Measurements from ENCODE around the gene KRIT1. TPM values are rescaled to one million over a fixed set of nuclear protein-coding genes. Genes with fewer than 3 reads are reported as not detected.
"Not testable (repeated sequence)": the region's sequence is repeated elsewhere in the genome, so short reads cannot be mapped to it uniquely, and the experiment has no call there.

The KRIT1 gene
- total RNA-seq, 1 donor from 2014 or later, result 30.7 TPM

DNA sequence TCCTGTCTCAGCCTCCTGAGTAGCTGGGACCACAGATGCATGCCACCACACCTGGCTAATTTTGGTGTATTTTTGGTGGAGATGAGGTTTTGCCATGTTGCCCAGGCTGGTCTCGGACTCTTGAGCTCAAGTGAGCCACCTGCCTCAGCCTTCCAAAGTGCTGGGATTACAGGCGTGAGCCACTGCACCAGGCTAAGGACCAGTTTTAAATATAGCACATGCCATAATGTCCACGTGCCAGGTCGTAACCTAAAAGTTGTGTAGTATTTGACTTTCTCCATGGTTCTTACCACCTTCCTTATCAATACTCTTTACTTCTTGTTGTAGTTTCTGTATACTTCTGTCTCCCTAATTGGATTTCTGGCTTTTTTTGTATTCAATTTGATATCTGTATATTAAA lies 13.3 kb upstream of the KRIT1 start:
- no peak for DNase-seq
- Histone ChIP-seq H3K36me3 (peaks cover 2% of the 10 kb centered on the region), H3K27me3 (ENCODE audit: low read depth) (no peaks in the 10 kb centered on the region), H3K9me3 (replicated peaks) (peaks cover 13% of the 10 kb centered on the region), H3K27ac (replicated peaks) (no peak overlapping the region), H3K4me3 (no peak overlapping the region), H3K4me1 (peaks cover 44% of the 10 kb centered on the region)
- TF ChIP-seq CTCF (IDR thresholded peaks at IDR 0.05; ENCODE audit: borderline replicate concordance), result no peak
- intact Hi-C loops (cut with micrococcal nuclease), result no loop called here

DNA sequence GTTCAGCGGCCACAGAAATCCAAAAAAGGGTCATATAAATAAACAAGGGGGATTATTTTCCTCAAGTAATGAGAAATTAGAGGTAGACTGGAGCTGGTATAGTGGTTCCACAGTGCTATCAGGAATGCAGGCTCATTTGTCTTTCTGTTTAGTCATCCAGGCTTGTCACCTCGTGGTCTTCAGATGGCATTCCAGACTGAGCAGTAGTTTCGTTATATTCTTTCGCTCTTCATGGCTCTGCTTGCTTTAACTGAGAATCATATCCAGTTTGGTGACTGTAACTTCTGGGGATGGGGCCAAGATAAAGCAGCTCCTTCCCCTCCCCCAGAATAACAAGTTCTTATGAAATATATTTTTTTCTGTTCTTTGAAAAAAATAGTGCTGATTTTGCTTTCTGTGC lies 9.6 kb upstream of the KRIT1 start:
- intact Hi-C loops (cut with micrococcal nuclease), result no loop called here
- H3K4me3 ChIP-seq, result no peak overlapping the region
- no peak overlapping the region for H3K27ac ChIP-seq (replicated peaks)
- peaks cover 76% of the 10 kb centered on the region for H3K4me1 ChIP-seq
- peaks cover 3% of the 10 kb centered on the region for H3K9me3 ChIP-seq (replicated peaks)
- TF ChIP-seq CTCF (IDR thresholded peaks at IDR 0.05; ENCODE audit: borderline replicate concordance), result no peak
- H3K36me3 ChIP-seq, result no peaks in the 10 kb centered on the region
- no peak for DNase-seq
- no peaks in the 10 kb centered on the region for H3K27me3 ChIP-seq (ENCODE audit: low read depth)

GRCh38 chr7:92254800-92255199 lies 9.1 kb upstream of the KRIT1 start:
- H3K27ac ChIP-seq (replicated peaks); H3K4me3 ChIP-seq; H3K36me3 ChIP-seq; H3K27me3 ChIP-seq (ENCODE audit: low read depth); DNase-seq; intact Hi-C loops (cut with micrococcal nuclease); H3K9me3 ChIP-seq (replicated peaks): not testable (repeated sequence)
- peaks cover 72% of the 10 kb centered on the region for H3K4me1 ChIP-seq

- TF ChIP-seq CTCF (IDR thresholded peaks at IDR 0.05; ENCODE audit: borderline replicate concordance), result no peak
- Histone ChIP-seq H3K27ac (replicated peaks) (no peak overlapping the region), H3K36me3 (no peaks in the 10 kb centered on the region), H3K4me3 (no peak overlapping the region), H3K27me3 (ENCODE audit: low read depth) (no peaks in the 10 kb centered on the region), H3K4me1 (peaks cover 63% of the 10 kb centered on the region), H3K9me3 (replicated peaks) (peaks cover 3% of the 10 kb centered on the region)
- no peak for DNase-seq
- intact Hi-C loops (cut with micrococcal nuclease), result no loop called here
Measured at GRCh38 chr7:92253251-92253650, 7.5 kb upstream of the KRIT1 start.

DNA sequence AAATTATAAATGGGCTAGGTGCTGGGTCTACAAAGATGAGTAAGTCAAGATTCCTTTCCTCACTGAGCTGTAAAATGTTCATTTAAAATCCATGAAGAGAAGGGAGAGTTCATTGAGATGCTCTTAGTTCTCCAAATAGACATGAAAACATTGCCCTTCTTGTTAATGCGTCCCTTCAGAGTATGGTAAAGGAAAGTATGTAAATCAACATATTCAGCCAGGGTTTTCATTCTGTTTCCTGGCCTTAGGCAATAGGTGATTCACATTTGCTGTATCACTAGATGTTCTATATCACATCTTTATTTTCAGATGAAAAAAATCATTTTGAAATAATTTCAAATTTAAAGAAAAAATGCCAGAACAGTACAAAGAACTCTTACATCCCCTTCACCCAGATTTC lies 5.5 kb upstream of the KRIT1 start:
- intact Hi-C loops (cut with micrococcal nuclease), result no loop called here
- Histone ChIP-seq H3K36me3 (no peaks in the 10 kb centered on the region), H3K9me3 (replicated peaks) (peaks cover 3% of the 10 kb centered on the region), H3K4me1 (peaks cover 76% of the 10 kb centered on the region), H3K27ac (replicated peaks) (no peak overlapping the region), H3K4me3 (no peak overlapping the region), H3K27me3 (ENCODE audit: low read depth) (no peaks in the 10 kb centered on the region)
- DNase-seq, result no peak
- TF ChIP-seq CTCF (IDR thresholded peaks at IDR 0.05; ENCODE audit: borderline replicate concordance), result no peak

GRCh38 chr7:92250603-92251002 lies 4.9 kb upstream of the KRIT1 start:
- H3K27me3 ChIP-seq (ENCODE audit: low read depth), result no peaks in the 10 kb centered on the region
- no peak for TF ChIP-seq CTCF (IDR thresholded peaks at IDR 0.05; ENCODE audit: borderline replicate concordance)
- H3K36me3 ChIP-seq, result no peaks in the 10 kb centered on the region
- H3K9me3 ChIP-seq (replicated peaks), result peaks cover 3% of the 10 kb centered on the region
- no peak for DNase-seq
- intact Hi-C loops (cut with micrococcal nuclease), result no loop called here
- H3K4me3 ChIP-seq, result no peak overlapping the region
- H3K27ac ChIP-seq (replicated peaks), result no peak overlapping the region
- H3K4me1 ChIP-seq, result peaks cover 77% of the 10 kb centered on the region
